ENCODE measurements around the gene CERT1.
"Not testable (repeated sequence)": the region's sequence is repeated elsewhere in the genome, so short reads cannot be mapped to it uniquely, and the experiment has no call there.

Gene CERT1

GRCh38 chr5:75511435-75512382 is at the start of gene CERT1, which contains the start of gene POLK:
CERT1 (minus strand) TSS chr5:75511629; CDS start chr5:75511207, 422 bp downstream.
POLK (plus strand) TSS chr5:75511891.
- no peaks in the 10 kb centered on the region for H3K9me3 ChIP-seq (ENCODE audit: insufficient read depth, low read length, severe bottlenecking)
- peak; percentile 92 for ATAC-seq (ENCODE audit: insufficient read depth, low read depth)
- peak; percentile 98 for DNase-seq
- peak within 1 kb of the TSS; percentile 86 for H3K4me2 ChIP-seq (ENCODE audit: insufficient read depth, low read length)
- no peaks in the 10 kb centered on the region; the same call in 1 of the 2 replicates for H4K20me1 ChIP-seq (ENCODE audit: insufficient read depth, low read length)
- H3K9ac ChIP-seq (ENCODE audit: low read depth, low read length): peak within 1 kb of the TSS; percentile 83
- TF ChIP-seq CTCF (IDR thresholded peaks at IDR 0.05; ENCODE audit: borderline replicate concordance, extremely low read depth, low read length, poor library complexity, severe bottlenecking) (no peak), EZH2 (IDR thresholded peaks at IDR 0.05; ENCODE audit: borderline replicate concordance, low read depth, low read length, severe bottlenecking) (no peak)
- peak within 1 kb of the TSS; percentile 98 for H2AFZ ChIP-seq (ENCODE audit: low read depth, low read length)
- peaks cover 49% of the 10 kb centered on the region for H3K4me1 ChIP-seq (ENCODE audit: insufficient read depth, low read length)
- peak within 1 kb of the TSS; percentile 96 for H3K27ac ChIP-seq (ENCODE audit: low read length)
- H3K27me3 ChIP-seq (ENCODE audit: insufficient read depth, low read length, poor library complexity): no peaks in the 10 kb centered on the region
- peaks cover 97% of the 10 kb centered on the region for H3K79me2 ChIP-seq (ENCODE audit: insufficient read depth, low read length)
- H3K4me3 ChIP-seq (ENCODE audit: low read depth in 1 of 2, low read length in 2 of 2): peak within 1 kb of the TSS; percentile 90 to 98
- no peaks in the 10 kb centered on the region; the same call in 1 of the 2 replicates for H3K36me3 ChIP-seq (ENCODE audit: insufficient read depth, low read length)

DNA sequence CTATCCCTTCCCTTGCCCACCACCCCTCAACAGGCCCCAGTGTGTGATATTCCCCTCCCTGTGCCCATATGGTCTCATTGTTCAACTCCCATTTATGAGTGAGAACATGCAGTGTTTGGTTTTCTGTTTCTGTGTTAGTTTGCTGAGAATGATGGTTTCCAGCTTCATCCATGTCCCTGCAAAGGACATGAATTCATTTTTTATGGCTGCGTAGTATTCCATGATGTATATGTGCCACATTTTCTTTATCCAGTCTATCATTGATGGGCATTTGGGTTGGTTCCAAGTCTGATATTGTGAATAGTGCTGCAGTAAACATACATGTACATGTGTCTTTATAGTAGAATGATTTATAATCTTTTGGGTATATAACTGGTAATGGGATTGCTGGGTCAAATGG is 49.2 kb upstream of the CERT1 start:
- H4K20me1 ChIP-seq (ENCODE audit: insufficient read depth, low read length); DNase-seq; H3K4me1 ChIP-seq (ENCODE audit: insufficient read depth, low read length); H2AFZ ChIP-seq (ENCODE audit: low read depth, low read length); H3K4me3 ChIP-seq (ENCODE audit: low read depth in 1 of 2, low read length in 2 of 2); ATAC-seq (ENCODE audit: insufficient read depth, low read depth); H3K27me3 ChIP-seq (ENCODE audit: insufficient read depth, low read length, poor library complexity); H3K4me2 ChIP-seq (ENCODE audit: insufficient read depth, low read length); H3K27ac ChIP-seq (ENCODE audit: low read length); H3K9ac ChIP-seq (ENCODE audit: low read depth, low read length); H3K9me3 ChIP-seq (ENCODE audit: insufficient read depth, low read length, severe bottlenecking): not testable (repeated sequence)
- peaks cover 36% of the 10 kb centered on the region; the same call in 1 of the 2 replicates for H3K79me2 ChIP-seq (ENCODE audit: insufficient read depth, low read length)
- H3K36me3 ChIP-seq (ENCODE audit: insufficient read depth, low read length): peaks cover 26% of the 10 kb centered on the region

- TF ChIP-seq EZH2 (IDR thresholded peaks at IDR 0.05; ENCODE audit: borderline replicate concordance, low read depth, low read length, severe bottlenecking) (no peak), CTCF (IDR thresholded peaks at IDR 0.05; ENCODE audit: borderline replicate concordance, extremely low read depth, low read length, poor library complexity, severe bottlenecking) (no peak)
- no peak overlapping the region for H3K4me3 ChIP-seq (ENCODE audit: low read depth in 1 of 2, low read length in 2 of 2)
- no peak for ATAC-seq (ENCODE audit: insufficient read depth, low read depth)
- no peaks in the 10 kb centered on the region for H3K9me3 ChIP-seq (ENCODE audit: insufficient read depth, low read length, severe bottlenecking)
- no peak for DNase-seq
- H3K27me3 ChIP-seq (ENCODE audit: insufficient read depth, low read length, poor library complexity): no peaks in the 10 kb centered on the region
- no peak overlapping the region for H3K9ac ChIP-seq (ENCODE audit: low read depth, low read length)
- H4K20me1 ChIP-seq (ENCODE audit: insufficient read depth, low read length): no peaks in the 10 kb centered on the region
- H3K79me2 ChIP-seq (ENCODE audit: insufficient read depth, low read length): peaks cover 22% of the 10 kb centered on the region; the same call in 1 of the 2 replicates
- peaks cover 36% of the 10 kb centered on the region for H3K36me3 ChIP-seq (ENCODE audit: insufficient read depth, low read length)
- H3K4me1 ChIP-seq (ENCODE audit: insufficient read depth, low read length): no peaks in the 10 kb centered on the region
- H2AFZ ChIP-seq (ENCODE audit: low read depth, low read length): no peak overlapping the region
- H3K27ac ChIP-seq (ENCODE audit: low read length): no peak overlapping the region
- H3K4me2 ChIP-seq (ENCODE audit: insufficient read depth, low read length): no peak overlapping the region
Measured at GRCh38 chr5:75558981-75559632, 47.7 kb upstream of the CERT1 start.

- no peaks in the 10 kb centered on the region for H3K27me3 ChIP-seq (ENCODE audit: insufficient read depth, low read length, poor library complexity)
- no peaks in the 10 kb centered on the region for H3K9me3 ChIP-seq (ENCODE audit: insufficient read depth, low read length, severe bottlenecking)
- peaks cover 19% of the 10 kb centered on the region; the same call in 1 of the 2 replicates for H3K79me2 ChIP-seq (ENCODE audit: insufficient read depth, low read length)
- no peak overlapping the region for H3K4me3 ChIP-seq (ENCODE audit: low read depth in 1 of 2, low read length in 2 of 2)
- no peaks in the 10 kb centered on the region for H3K4me1 ChIP-seq (ENCODE audit: insufficient read depth, low read length)
- H4K20me1 ChIP-seq (ENCODE audit: insufficient read depth, low read length): no peaks in the 10 kb centered on the region
- DNase-seq (no peak), ATAC-seq (ENCODE audit: insufficient read depth, low read depth) (no peak)
- TF ChIP-seq EZH2 (IDR thresholded peaks at IDR 0.05; ENCODE audit: borderline replicate concordance, low read depth, low read length, severe bottlenecking) (no peak), CTCF (IDR thresholded peaks at IDR 0.05; ENCODE audit: borderline replicate concordance, extremely low read depth, low read length, poor library complexity, severe bottlenecking) (no peak)
- no peak overlapping the region for H3K27ac ChIP-seq (ENCODE audit: low read length)
- no peak overlapping the region for H3K4me2 ChIP-seq (ENCODE audit: insufficient read depth, low read length)
- peaks cover 45% of the 10 kb centered on the region for H3K36me3 ChIP-seq (ENCODE audit: insufficient read depth, low read length)
- H3K9ac ChIP-seq (ENCODE audit: low read depth, low read length): no peak overlapping the region
- H2AFZ ChIP-seq (ENCODE audit: low read depth, low read length): no peak overlapping the region
Measured at GRCh38 chr5:75558221-75558620, 46.8 kb upstream of the CERT1 start.

All from DND-41 (cell line).